GM19467 (cell line): ENCODE data around the gene OR51I1.

Source experiments
- ATAC-seq: cut with Tn5 transposase; IDR thresholded peaks from one replicate; pipeline ENCODE4 v1.9.1; 2021; ENCODE audit warnings: mild to moderate bottlenecking, moderate library complexity; ENCODE audit not compliant: unreplicated experiment

The OR51I1 gene, protein sequence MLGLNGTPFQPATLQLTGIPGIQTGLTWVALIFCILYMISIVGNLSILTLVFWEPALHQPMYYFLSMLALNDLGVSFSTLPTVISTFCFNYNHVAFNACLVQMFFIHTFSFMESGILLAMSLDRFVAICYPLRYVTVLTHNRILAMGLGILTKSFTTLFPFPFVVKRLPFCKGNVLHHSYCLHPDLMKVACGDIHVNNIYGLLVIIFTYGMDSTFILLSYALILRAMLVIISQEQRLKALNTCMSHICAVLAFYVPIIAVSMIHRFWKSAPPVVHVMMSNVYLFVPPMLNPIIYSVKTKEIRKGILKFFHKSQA

DNA sequence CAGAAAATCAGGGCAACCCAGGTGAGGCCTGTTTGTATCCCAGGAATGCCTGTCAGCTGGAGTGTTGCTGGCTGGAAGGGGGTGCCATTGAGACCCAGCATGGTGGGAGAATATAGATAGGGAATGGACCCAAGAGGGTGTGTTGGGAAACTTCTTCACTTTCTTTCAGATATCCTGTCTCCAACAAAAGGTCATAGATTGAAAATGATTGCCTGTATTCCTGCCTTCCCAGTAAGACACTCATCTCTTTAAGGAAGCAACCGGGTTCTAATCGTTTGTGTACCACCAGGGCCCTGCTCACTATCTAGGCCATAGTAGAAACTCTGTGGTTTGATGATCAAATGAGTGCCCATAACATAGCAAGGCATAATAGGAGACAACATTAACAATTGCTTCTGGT, at the start of gene OR51I1:
Gene OR51I1, minus strand, starts transcription at position 101 of the 400 bp plus-strand sequence. Its CDS starts 0 bp downstream, at position 101.
- ATAC-seq = no peak

DNA sequence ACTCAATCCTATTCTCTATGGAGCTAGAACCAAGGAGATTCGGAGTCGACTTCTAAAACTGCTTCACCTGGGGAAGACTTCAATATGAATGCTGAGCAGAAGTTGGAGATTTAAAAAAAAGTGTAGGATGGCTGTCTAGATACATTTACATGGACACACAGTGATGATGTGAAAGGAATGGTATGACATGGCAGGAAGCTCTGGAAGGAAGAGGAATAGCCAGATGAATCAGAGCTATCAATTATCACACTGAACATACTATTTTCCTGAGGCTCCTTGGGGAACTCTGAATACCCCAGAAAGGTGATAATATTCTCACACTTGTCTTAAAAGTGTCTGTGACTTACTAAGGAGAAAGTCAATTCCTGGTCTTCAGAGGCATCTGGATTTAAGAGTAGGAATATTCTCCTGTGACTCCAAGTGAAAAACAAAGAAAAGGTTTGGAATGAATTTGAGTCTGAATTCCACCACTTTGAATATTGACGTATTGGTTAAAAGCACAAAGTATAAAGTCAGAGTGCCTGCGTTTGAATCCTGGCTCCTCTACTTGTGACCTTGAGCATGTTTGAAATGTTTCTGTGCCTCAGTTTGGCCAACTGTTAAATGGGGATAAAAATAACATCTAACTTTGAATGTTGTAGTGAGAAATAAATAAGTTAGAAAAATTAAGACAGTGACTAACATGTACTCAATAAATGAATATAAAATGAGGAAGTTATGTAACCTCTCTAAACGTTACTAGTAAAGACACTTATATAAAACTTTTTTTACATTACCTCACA, 48.5 kb upstream of the OR51I1 start:
- ATAC-seq = no peak

DNA sequence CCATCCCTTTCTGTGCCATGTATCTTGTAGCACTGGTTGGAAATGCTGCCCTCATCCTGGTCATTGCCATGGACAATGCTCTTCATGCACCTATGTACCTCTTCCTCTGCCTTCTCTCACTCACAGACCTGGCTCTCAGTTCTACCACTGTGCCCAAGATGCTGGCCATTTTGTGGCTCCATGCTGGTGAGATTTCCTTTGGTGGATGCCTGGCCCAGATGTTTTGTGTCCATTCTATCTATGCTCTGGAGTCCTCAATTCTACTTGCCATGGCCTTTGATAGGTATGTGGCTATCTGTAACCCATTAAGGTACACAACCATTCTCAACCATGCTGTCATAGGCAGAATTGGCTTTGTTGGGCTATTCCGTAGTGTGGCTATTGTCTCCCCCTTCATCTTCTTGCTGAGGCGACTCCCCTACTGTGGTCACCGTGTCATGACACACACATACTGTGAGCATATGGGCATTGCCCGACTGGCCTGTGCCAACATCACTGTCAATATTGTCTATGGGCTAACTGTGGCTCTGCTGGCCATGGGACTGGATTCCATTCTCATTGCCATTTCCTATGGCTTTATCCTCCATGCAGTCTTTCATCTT, 47.6 kb upstream of the OR51I1 start:
- ATAC-seq = no peak

DNA sequence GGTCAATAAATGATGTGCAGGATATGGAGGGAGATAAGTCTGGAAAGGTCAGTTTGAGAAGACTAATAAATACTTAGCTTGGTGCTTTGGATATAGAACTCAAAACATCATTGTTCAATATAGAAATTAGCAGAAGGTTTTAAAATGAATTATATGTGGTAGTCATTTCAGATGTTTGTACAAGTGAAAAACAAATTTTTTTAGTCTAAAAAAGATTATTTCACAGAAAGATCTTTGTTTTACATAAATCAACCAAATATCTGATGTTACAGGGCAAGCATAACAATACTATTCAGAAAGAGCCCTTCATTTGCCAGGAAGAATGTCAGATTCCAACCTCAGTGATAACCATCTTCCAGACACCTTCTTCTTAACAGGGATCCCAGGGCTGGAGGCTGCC, 47.1 kb upstream of the OR51I1 start, which contains the start of gene OR52D1:
Gene OR52D1, plus strand, starts transcription at position 301 of the 400 bp plus-strand sequence. Its CDS starts 22 bp downstream, at position 323.
- no peak for ATAC-seq

DNA sequence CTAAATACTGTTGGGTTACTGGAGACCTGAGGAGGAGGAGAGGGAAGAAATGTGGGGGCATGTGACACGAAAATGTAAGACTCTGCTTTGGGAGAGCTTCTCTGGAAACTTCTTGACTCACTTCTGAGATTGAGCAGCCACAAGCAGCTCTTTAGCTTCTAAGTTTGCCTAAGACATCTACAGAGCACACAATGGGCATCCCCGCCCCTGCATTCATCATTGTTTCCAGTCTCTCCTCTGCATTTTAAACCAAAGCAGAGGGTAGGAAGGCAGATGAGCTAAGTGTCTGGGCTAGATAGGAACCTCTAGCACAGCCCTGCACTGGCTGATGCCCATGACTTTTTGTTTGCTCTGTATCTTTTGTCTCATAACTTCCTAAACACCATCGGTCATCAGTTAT, 45.1 kb upstream of the OR51I1 start:
- ATAC-seq = no peak

DNA sequence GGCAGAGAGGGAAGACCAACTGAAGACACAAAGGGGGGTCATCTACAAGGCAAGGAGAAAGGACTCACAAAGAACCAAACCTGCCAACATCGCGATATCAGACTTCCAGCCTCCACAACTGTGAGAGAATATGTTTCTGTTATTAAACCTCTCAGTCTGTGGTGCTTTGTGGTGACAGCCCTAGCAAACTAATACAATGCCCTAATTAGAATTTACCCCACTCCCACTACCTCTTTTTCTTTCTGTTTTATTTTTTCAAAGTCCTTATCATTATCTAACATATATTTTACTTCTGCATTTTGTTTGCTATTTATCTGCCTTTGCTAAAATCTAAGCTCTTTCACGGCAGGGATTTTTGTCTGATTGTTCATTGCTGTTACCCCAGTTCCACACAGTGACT, 44.7 kb upstream of the OR51I1 start:
- no peak for ATAC-seq

DNA sequence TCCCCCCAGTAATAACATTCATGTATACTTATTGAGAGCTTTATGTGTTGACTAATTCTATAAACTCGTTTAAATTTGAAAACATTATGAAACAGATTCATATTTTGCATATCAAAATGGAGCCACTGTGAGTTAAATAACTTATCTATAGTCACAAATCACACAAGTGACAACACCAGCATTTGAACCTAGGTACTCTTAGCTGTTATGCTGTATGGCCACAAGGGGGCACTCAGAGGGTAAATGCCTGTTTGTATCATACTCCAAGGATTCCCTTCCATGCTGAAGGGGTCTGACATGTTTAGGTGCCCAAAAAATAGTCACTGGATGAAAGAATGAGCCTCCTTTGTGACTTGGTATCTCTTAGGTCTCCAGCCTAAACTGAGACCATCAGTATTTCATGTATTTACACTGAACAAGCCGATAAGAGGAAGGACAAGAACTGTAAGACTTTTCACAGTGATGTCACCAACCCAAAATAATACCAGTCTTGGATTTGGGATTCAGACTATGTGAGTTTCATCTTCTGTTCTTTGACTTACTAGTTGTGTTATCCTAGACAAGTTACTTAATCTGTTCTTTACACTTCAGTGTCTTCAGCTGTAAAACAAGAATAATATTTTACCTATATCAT, 35.0 kb upstream of the OR51I1 start:
- peak; percentile 88 for ATAC-seq

DNA sequence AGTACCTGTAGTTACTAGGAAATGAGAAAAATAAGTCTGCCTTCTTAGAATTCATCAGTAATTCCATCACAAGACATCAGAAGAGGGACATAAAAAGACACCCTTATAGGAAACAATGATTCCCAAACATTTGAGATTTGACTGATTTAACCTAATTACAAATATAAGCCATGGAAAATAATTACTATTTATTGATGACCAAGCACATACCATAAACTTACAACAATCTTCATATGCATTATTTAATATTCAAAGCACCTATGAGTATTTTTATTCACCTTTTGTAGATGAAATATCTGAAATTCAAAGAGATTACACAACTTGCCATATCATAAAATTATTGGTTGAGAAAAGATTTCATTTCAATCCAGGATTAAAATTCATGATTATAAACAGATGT, 32.6 kb upstream of the OR51I1 start:
- no peak for ATAC-seq

DNA sequence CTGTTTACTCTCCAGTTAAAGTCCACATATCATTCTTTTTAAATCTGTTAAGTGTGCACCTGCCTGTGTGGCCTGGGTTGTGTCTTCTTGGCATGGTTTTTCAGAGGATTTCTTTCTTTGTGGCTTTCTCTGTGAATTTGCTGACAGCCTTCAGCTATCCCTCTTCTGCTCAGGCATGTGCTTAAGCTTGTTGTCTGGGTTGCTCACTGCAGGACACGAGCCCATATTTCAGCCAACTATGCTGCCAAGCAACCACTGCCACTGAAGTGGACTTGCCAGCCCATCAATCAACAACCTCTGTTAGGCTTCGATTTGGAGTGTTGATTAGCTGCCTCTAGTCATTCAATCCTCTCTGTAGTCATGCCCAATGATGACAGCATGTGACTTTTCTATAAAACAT, 26.2 kb upstream of the OR51I1 start:
- ATAC-seq = no peak

DNA sequence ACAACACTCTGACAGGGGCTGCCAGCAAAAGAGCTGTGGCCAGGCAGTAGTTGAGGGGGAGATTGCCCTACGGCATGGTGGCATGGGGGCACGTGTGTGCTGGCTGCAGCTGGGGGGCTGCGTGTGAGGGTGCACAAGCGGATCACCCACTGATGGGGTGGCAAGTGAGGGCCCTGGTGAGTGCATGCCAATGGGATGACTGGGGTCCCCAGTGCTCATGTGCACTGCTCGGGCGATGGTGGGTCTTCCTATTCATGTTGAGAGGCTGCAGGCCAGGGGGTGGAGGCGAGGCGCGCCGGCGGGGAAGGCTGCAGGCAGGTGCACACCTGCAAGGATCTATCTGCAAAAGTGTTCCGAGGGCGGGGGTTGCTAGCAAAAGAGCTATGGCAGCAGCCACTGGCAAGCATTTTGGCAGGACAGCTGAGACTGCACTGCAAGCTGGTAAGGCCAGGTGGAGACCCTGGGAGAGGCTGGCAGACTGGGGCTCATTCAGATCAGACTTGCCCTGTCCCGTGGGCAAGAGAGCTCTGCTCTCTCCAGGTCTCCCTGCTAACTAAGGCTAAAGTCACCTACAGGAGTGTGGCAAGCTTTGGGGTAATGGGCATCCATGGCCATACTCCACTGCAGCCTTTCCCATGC, 19.8 kb upstream of the OR51I1 start:
- no peak for ATAC-seq

DNA sequence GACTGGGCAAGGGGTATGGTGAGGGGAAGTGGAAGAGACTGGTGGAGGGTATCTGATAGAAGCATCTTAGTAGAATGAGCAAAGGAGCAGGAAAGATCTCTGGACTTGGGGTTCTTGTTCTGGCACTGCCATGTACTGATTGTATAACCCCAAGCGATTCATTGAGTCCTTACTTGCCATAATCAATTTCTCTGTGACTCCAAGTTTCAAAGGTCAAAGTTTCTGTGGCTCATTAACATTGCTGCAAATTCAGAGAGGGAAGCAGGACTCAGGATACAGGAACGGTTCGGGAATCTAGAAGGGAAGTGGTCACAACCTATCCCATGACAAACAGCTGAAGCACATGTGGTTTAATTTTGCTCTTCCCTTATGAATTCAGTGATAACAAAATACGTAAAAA, 8.1 kb upstream of the OR51I1 start:
- no peak for ATAC-seq

DNA sequence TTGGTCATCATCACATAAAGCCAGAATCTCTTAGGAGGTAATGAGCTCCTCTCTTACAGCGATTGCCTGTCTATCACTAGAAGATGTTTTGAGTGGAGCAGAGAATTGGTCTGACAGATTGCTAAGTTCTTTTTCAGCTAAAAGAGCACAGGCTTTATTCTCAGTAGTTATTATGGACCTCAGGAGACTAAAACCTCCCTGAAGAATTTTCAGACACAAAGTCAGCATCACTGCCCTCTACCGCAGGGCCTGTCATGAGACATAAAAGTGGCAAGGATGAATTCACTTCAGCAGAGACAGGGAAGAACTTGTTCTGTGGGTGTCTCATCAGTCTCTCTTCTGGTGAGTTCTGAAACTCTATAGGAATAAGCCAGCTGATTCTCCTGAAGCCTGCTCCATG, 7.7 kb upstream of the OR51I1 start, which contains the start of gene OR51I2:
Gene OR51I2, plus strand, starts transcription at position 301 of the 400 bp plus-strand sequence. CDS start 4,166 bp downstream, outside the sequence.
- no peak for ATAC-seq

DNA sequence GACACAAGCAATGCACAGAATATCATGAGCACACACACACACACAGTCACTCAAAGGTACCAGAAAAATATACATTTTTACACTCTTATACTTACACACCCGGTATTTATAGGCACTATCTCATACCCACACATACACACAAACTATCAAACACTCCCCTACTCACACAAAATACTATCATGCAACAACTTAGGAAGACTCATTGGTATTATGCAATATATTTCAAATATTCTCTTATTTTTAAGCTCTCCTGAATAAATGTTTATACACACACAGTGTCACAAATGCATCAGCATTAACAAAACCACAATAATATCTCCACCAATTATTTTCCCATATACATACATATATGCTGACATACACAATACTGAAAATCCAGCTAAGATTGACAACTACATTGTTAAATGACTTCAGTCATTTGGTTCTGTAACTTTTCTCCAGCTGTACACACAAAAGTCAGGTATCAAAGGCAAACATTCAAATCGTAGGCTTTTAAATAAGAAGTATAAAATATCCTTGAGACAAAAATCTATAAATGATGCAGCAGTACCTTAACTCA, 2.6 kb upstream of the OR51I1 start:
- ATAC-seq = no peak

DNA sequence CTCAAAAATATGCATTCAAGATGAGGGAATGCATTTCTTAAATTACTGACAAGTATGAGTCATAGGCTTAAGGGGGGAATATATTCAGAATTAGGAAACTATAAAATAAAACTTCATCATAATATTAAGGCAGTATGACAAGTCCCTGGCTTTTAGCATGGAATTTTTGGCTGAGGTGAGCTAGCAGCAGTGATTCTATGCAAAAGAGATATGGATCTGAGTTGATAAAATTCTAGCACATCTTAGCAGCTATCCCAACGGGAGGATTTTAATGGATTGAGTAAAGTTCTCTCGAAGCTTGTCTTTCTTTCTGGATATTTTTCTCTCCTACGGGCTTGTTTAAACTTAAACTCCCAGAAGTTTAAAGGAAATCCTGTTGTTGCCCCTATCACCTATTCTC, 18.2 kb downstream of the OR51I1 start:
- no peak for ATAC-seq

DNA sequence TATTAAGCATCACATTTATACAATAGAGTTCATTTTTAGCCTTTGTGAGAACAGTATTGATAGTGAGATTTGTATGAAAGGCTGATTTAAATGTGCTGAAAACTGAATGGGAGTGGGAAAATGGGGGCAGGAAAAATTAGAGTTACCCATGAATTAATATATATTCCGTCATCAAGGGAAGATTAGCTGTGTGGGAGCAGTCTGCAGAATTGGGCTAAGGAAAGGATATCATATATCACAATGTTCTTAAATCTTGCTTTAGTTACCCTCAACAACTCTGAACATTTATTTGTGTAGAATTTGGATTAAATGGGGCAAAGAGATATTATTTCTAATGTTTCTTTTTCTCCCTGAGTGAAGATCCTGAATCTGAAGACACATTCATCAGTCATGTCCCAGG, 19.5 kb downstream of the OR51I1 start, which contains the start of gene OR51Q1:
Gene OR51Q1, plus strand, starts transcription at position 301 of the 400 bp plus-strand sequence. Its CDS starts 90 bp downstream, at position 391.
- no peak for ATAC-seq

DNA sequence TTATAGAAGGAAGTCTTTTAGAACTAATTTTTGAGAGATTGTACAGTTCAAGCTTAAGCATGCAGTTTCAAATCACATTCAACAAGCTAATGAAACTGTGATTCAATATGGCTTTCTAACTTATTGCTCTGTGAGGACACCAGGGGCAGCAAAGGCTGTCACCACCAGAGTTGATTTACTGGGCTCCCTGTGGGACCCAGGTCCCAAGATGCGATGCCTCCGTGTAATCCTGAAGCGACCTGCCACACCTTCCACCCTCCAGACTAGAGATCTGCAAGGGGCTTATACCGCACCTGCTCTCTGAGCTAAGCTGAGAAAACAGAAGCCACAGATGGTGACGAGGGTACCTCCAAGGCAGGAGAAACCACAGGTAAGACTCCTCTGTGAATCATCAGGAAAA, 20.3 kb downstream of the OR51I1 start:
- no peak for ATAC-seq

DNA sequence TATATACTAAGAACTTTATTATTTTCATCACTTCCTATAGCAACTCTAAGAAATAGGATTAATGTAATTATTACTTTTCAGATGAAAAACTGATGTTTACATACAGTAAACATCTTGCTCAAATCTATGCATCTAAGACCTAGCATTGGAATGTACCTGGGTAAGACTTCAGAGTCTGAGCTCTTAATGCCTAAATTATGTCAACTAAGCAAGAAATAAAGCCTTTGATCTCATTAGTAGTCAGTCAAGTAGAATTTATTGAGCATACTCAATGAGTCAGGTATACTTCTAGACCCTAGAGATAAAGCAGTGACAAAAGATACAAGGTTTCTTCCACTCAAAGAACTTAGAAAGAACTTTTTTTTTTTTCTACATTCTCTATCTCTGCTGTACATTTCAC, 36.1 kb downstream of the OR51I1 start:
- no peak for ATAC-seq

DNA sequence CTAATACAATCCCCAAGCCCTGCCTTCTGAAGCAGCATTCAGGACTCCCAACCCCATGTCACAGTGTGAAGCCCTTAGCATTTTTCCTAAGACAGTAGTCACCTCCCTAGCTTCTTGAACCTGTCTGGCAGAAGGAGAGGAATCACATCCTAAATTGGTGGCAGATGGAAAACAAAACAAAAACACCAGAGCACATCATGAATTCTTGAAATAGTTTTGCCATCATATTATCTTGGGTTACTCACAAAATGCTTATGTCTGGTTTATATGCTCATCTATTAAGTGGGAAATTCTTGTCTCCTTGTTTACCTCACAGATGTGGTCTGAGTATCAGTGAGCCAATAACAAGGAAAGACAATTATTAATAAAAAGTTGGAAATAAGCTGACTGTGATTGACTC, 42.4 kb downstream of the OR51I1 start:
- no peak for ATAC-seq

DNA sequence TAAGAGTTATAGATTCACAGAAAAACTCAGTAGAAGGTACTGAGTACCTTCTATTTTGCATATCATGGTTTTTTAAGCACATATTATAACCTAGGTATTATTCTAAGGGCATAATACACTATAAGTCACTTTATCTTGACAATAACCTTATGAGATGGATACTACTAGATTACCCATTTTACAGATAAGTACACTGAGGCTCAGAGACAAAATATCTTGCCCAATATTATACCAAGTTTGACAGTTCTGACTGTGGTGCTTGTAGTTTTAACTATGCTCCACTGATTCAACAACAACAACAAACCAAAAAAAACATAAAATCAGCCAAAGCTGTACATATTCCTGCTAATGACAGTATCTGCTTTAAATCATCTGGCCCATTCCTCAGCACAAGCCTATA, 47.2 kb downstream of the OR51I1 start:
- no peak for ATAC-seq
